SK-N-SH (cell line): ENCODE results near the gene OR2J2.

ENCODE experiments used
- CHD2 ChIP-seq: fragments of 150-350 bp; IDR thresholded peaks from 2 replicates; pipeline ENCODE4 v1.6.1; 2018; ENCODE audit warnings: low read length; ENCODE audit not compliant: partially characterized antibody
- CTCF ChIP-seq: fragments of 200-600 bp; sonication (generic); IDR thresholded peaks from 2 replicates; pipeline ENCODE4 v1.6.1; 2017; ENCODE audit warnings: antibody characterized with exemption, mild to moderate bottlenecking, moderate library complexity
- ELF1 ChIP-seq: IDR thresholded peaks from 2 replicates; pipeline ENCODE4 v1.4.0; 2012
- EP300 ChIP-seq, 2 experiments: IDR thresholded peaks; 2 replicates each; pipeline versions ENCODE4 v1.4.0 to v1.6.1; 2012; ENCODE audit warnings: borderline replicate concordance in 1 of 2, low read depth in 1 of 2, low read length in 1 of 2
- FOXM1 ChIP-seq: IDR thresholded peaks from 2 replicates; pipeline ENCODE4 v1.4.0; 2012; ENCODE audit warnings: low read depth, mild to moderate bottlenecking
- GABPA ChIP-seq: IDR thresholded peaks from 2 replicates; pipeline ENCODE4 v1.4.0; 2012; ENCODE audit warnings: low read depth, mild to moderate bottlenecking
- JUND ChIP-seq: IDR thresholded peaks from 2 replicates; pipeline ENCODE4 v1.4.0; 2012
- MXI1 ChIP-seq: IDR thresholded peaks from 2 replicates; pipeline ENCODE4 v1.6.1; 2012; ENCODE audit warnings: mild to moderate bottlenecking, low read depth, low read length, improper control_type of control experiment
- POLR2AphosphoS5 ChIP-seq: IDR thresholded peaks from 2 replicates; pipeline ENCODE4 v1.6.1; 2012; ENCODE audit warnings: low read depth, low read length
- SMC3 ChIP-seq: IDR thresholded peaks from 2 replicates; pipeline ENCODE4 v1.6.1; 2012; ENCODE audit warnings: low read depth, low read length, improper control_type of control experiment
- TEAD4 ChIP-seq: IDR thresholded peaks from 2 replicates; pipeline ENCODE4 v1.4.0; 2012; ENCODE audit warnings: mild to moderate bottlenecking, borderline replicate concordance; ENCODE audit not compliant: insufficient read depth
- ZBTB33 ChIP-seq: IDR thresholded peaks from 2 replicates; pipeline ENCODE4 v1.4.0; 2012; ENCODE audit warnings: low read depth, borderline replicate concordance

- TF ChIP-seq CTCF (no peak), MXI1 (no peak), SMC3 (no peak), GABPA (no peak), JUND (no peak), FOXM1 (no peak), POLR2AphosphoS5 (no peak), EP300 (IDR thresholded peaks at IDR 0.05; ENCODE audit: borderline replicate concordance in 1 of 2, low read depth in 1 of 2, low read length in 1 of 2) (no peak), CHD2 (no peak), TEAD4 (no peak), ELF1 (no peak), ZBTB33 (no peak)
Observed at GRCh38 chr6:29141606-29142005, 29.1 kb upstream of the OR2J2 start.
